Testis (tissue), 2 donors: ENCODE results near the gene PRKACA.

Experiments
- POLR2A ChIP-seq: fragments of 450-650 bp; IDR thresholded peaks from one replicate; pipeline ENCODE4 v1.6.1; 2017; ENCODE audit warnings: antibody characterized with exemption, mild to moderate bottlenecking, moderate library complexity
- TF ChIP-seq, protein P1 (sequence below), 3 experiments: fragments of 450-650 bp in 2 of 3; fragments of 200-600 bp in 1 of 3; sonication (generic) in 1 of 3; IDR thresholded peaks; one replicate each; pipeline ENCODE4 v1.5.1; 2016 to 2019; ENCODE audit warnings: antibody characterized with exemption in 3 of 3, mild to moderate bottlenecking in 2 of 3, moderate library complexity in 1 of 3

DNA sequence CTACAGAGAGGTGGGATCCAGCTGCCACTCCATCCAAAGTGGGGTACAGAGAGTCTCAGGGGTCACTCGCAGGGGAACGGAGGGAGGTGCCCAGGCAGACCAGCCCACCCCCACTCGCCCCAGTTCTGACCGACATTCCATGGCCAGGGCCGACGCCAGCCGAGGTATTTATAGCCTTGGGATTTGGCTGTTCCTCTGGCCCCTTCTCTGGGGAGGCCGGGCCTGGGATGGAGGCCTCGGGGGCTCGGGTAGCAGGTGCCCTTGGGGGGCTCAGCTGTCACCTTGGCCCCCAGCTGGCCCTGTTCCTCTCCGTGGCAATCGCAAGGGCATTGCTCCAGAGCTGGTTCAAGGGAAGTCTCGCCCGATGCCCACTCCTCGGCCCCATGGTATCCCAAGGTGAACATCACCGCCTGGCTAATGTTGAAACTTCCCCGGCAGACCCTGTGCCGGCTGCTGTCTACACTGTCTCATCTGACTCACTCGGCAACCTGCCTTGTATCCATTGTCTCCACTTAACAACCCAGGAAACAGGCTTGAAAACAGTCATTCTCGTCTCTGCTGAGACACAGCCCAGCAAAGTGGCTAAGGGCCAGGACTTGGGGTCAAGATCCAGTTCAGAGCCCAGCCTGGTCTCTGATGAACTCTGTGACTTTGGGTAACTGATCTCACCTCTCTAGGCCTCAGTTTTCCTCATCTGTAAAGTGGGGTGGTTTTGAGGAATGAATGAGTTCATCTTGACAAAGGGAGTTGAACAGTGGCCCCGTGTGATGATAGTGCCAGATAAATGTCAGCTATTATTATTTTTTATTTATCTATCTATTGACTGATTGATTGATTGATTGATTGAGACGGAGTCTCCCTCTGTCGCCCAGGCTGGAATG lies 9.7 kb downstream of the PRKACA start:
- TF ChIP-seq, protein P1, sequence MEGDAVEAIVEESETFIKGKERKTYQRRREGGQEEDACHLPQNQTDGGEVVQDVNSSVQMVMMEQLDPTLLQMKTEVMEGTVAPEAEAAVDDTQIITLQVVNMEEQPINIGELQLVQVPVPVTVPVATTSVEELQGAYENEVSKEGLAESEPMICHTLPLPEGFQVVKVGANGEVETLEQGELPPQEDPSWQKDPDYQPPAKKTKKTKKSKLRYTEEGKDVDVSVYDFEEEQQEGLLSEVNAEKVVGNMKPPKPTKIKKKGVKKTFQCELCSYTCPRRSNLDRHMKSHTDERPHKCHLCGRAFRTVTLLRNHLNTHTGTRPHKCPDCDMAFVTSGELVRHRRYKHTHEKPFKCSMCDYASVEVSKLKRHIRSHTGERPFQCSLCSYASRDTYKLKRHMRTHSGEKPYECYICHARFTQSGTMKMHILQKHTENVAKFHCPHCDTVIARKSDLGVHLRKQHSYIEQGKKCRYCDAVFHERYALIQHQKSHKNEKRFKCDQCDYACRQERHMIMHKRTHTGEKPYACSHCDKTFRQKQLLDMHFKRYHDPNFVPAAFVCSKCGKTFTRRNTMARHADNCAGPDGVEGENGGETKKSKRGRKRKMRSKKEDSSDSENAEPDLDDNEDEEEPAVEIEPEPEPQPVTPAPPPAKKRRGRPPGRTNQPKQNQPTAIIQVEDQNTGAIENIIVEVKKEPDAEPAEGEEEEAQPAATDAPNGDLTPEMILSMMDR (IDR thresholded peaks at IDR 0.05): no peak
- no peak for TF ChIP-seq POLR2A
